ENCODE measurements around the gene PNLIPRP2.

PNLIPRP2 gene

GRCh38 chr10:116625845-116626244 is 5.1 kb downstream of the PNLIPRP2 start:
- Histone ChIP-seq H3K79me1 (ENCODE audit: low read length) (no peaks in the 10 kb centered on the region), H3K23ac (ENCODE audit: low read length) (no peak overlapping the region), H3K4me2 (ENCODE audit: low read length) (no peak overlapping the region), H3K4me3 (ENCODE audit: low read depth, low read length) (no peak overlapping the region), H4K91ac (ENCODE audit: low read depth, low read length) (no peak overlapping the region), H3K9me3 (ENCODE audit: insufficient read depth, low read depth, low read length) (no peaks in the 10 kb centered on the region), H3K27ac (ENCODE audit: low read depth, low read length) (no peak overlapping the region), H3K4ac (ENCODE audit: low read depth, low read length) (no peak overlapping the region), H4K12ac (ENCODE audit: low read depth, low read length) (no peak overlapping the region), H2AFZ (ENCODE audit: insufficient read depth, low read length, poor library complexity) (no peak overlapping the region), H2BK5ac (ENCODE audit: low read depth, low read length, poor library complexity) (no peak overlapping the region), H3K4me1 (ENCODE audit: control insufficient read depth in 1 of 2, insufficient read depth in 2 of 2, low read length in 2 of 2) (peaks cover 0 to 3% of the 10 kb centered on the region in 2 experiments), H3K79me2 (ENCODE audit: control insufficient read depth, insufficient read depth, low read length, poor library complexity) (no peaks in the 10 kb centered on the region), H2BK120ac (ENCODE audit: insufficient read depth, low read length, poor library complexity) (no peak overlapping the region), H4K8ac (ENCODE audit: low read depth, low read length) (no peak overlapping the region), H3K9ac (ENCODE audit: low read length) (no peak overlapping the region), H3K27me3 (ENCODE audit: insufficient read depth, low read length) (no peaks in the 10 kb centered on the region), H3K18ac (ENCODE audit: low read length) (no peak overlapping the region), H2BK12ac (ENCODE audit: low read length) (no peak overlapping the region), H3K36me3 (ENCODE audit: control insufficient read depth in 1 of 2, insufficient read depth in 2 of 2, low read length in 2 of 2) (no peaks in the 10 kb centered on the region), H3K14ac (ENCODE audit: low read length) (no peak overlapping the region), H2AK5ac (ENCODE audit: low read length) (no peak overlapping the region)
- no CpG with 5 or more reads among the region's 7 CpGs for WGBS (ENCODE audit: extremely low coverage, insufficient coverage, insufficient read length)
- DNase-seq = no peak

- Histone ChIP-seq H3K79me2 (ENCODE audit: control insufficient read depth, insufficient read depth, low read length, poor library complexity) (no peaks in the 10 kb centered on the region), H3K23ac (ENCODE audit: low read length) (no peak overlapping the region), H3K27ac (ENCODE audit: low read depth, low read length) (no peak overlapping the region), H3K4me3 (ENCODE audit: low read depth, low read length) (no peak overlapping the region), H2AFZ (ENCODE audit: insufficient read depth, low read length, poor library complexity) (no peak overlapping the region), H4K91ac (ENCODE audit: low read depth, low read length) (no peak overlapping the region), H3K9me3 (ENCODE audit: insufficient read depth, low read depth, low read length) (no peaks in the 10 kb centered on the region), H3K4me2 (ENCODE audit: low read length) (no peak overlapping the region), H4K8ac (ENCODE audit: low read depth, low read length) (no peak overlapping the region), H2BK5ac (ENCODE audit: low read depth, low read length, poor library complexity) (no peak overlapping the region), H3K36me3 (ENCODE audit: control insufficient read depth in 1 of 2, insufficient read depth in 2 of 2, low read length in 2 of 2) (no peaks in the 10 kb centered on the region), H4K12ac (ENCODE audit: low read depth, low read length) (no peak overlapping the region), H2AK5ac (ENCODE audit: low read length) (no peak overlapping the region), H3K79me1 (ENCODE audit: low read length) (no peaks in the 10 kb centered on the region), H2BK120ac (ENCODE audit: insufficient read depth, low read length, poor library complexity) (no peak overlapping the region), H3K4me1 (ENCODE audit: control insufficient read depth in 1 of 2, insufficient read depth in 2 of 2, low read length in 2 of 2) (peaks cover 0 to 3% of the 10 kb centered on the region in 2 experiments), H3K14ac (ENCODE audit: low read length) (no peak overlapping the region), H3K18ac (ENCODE audit: low read length) (no peak overlapping the region), H3K4ac (ENCODE audit: low read depth, low read length) (no peak overlapping the region), H3K9ac (ENCODE audit: low read length) (no peak overlapping the region), H2BK12ac (ENCODE audit: low read length) (no peak overlapping the region), H3K27me3 (ENCODE audit: insufficient read depth, low read length) (no peaks in the 10 kb centered on the region)
- no CpG with 5 or more reads among the region's 9 CpGs for WGBS (ENCODE audit: extremely low coverage, insufficient coverage, insufficient read length)
- no peak for DNase-seq
Measured at GRCh38 chr10:116626815-116627214, 6.1 kb downstream of the PNLIPRP2 start.

GRCh38 chr10:116627386-116627933 is 6.7 kb downstream of the PNLIPRP2 start:
- Histone ChIP-seq H2BK120ac (ENCODE audit: insufficient read depth, low read length, poor library complexity) (no peak overlapping the region), H3K18ac (ENCODE audit: low read length) (no peak overlapping the region), H3K4ac (ENCODE audit: low read depth, low read length) (no peak overlapping the region), H3K36me3 (ENCODE audit: control insufficient read depth in 1 of 2, insufficient read depth in 2 of 2, low read length in 2 of 2) (no peaks in the 10 kb centered on the region), H4K12ac (ENCODE audit: low read depth, low read length) (no peak overlapping the region), H3K23ac (ENCODE audit: low read length) (no peak overlapping the region), H2AFZ (ENCODE audit: insufficient read depth, low read length, poor library complexity) (peak overlapping the region; percentile 23), H3K9me3 (ENCODE audit: insufficient read depth, low read depth, low read length) (no peaks in the 10 kb centered on the region), H4K8ac (ENCODE audit: low read depth, low read length) (no peak overlapping the region), H3K27ac (ENCODE audit: low read depth, low read length) (no peak overlapping the region), H3K79me1 (ENCODE audit: low read length) (no peaks in the 10 kb centered on the region), H4K91ac (ENCODE audit: low read depth, low read length) (no peak overlapping the region), H2BK12ac (ENCODE audit: low read length) (no peak overlapping the region), H3K27me3 (ENCODE audit: insufficient read depth, low read length) (no peaks in the 10 kb centered on the region), H2BK5ac (ENCODE audit: low read depth, low read length, poor library complexity) (no peak overlapping the region), H3K4me3 (ENCODE audit: low read depth, low read length) (peak overlapping the region; percentile 55), H3K4me1 (ENCODE audit: control insufficient read depth in 1 of 2, insufficient read depth in 2 of 2, low read length in 2 of 2) (peaks cover 0 to 3% of the 10 kb centered on the region in 2 experiments), H2AK5ac (ENCODE audit: low read length) (no peak overlapping the region), H3K79me2 (ENCODE audit: control insufficient read depth, insufficient read depth, low read length, poor library complexity) (no peaks in the 10 kb centered on the region), H3K4me2 (ENCODE audit: low read length) (peak overlapping the region; percentile 84), H3K9ac (ENCODE audit: low read length) (no peak overlapping the region), H3K14ac (ENCODE audit: low read length) (no peak overlapping the region)
- no CpG with 5 or more reads among the region's 49 CpGs for WGBS (ENCODE audit: extremely low coverage, insufficient coverage, insufficient read length)
- peak; percentile 9 to 50 for DNase-seq

GRCh38 chr10:116629340-116629739 is 8.6 kb downstream of the PNLIPRP2 start:
- Histone ChIP-seq H3K9ac (ENCODE audit: low read length) (no peak overlapping the region), H3K36me3 (ENCODE audit: control insufficient read depth in 1 of 2, insufficient read depth in 2 of 2, low read length in 2 of 2) (no peaks in the 10 kb centered on the region), H3K9me3 (ENCODE audit: insufficient read depth, low read depth, low read length) (no peaks in the 10 kb centered on the region), H4K8ac (ENCODE audit: low read depth, low read length) (no peak overlapping the region), H3K79me2 (ENCODE audit: control insufficient read depth, insufficient read depth, low read length, poor library complexity) (no peaks in the 10 kb centered on the region), H4K91ac (ENCODE audit: low read depth, low read length) (no peak overlapping the region), H3K27me3 (ENCODE audit: insufficient read depth, low read length) (no peaks in the 10 kb centered on the region), H3K27ac (ENCODE audit: low read depth, low read length) (no peak overlapping the region), H2AFZ (ENCODE audit: insufficient read depth, low read length, poor library complexity) (no peak overlapping the region), H3K23ac (ENCODE audit: low read length) (no peak overlapping the region), H3K4me2 (ENCODE audit: low read length) (no peak overlapping the region), H2AK5ac (ENCODE audit: low read length) (no peak overlapping the region), H2BK120ac (ENCODE audit: insufficient read depth, low read length, poor library complexity) (no peak overlapping the region), H3K4me3 (ENCODE audit: low read depth, low read length) (no peak overlapping the region), H3K14ac (ENCODE audit: low read length) (no peak overlapping the region), H3K18ac (ENCODE audit: low read length) (no peak overlapping the region), H2BK5ac (ENCODE audit: low read depth, low read length, poor library complexity) (no peak overlapping the region), H3K4ac (ENCODE audit: low read depth, low read length) (no peak overlapping the region), H3K4me1 (ENCODE audit: control insufficient read depth in 1 of 2, insufficient read depth in 2 of 2, low read length in 2 of 2) (peaks cover 0 to 3% of the 10 kb centered on the region in 2 experiments), H3K79me1 (ENCODE audit: low read length) (no peaks in the 10 kb centered on the region), H4K12ac (ENCODE audit: low read depth, low read length) (no peak overlapping the region), H2BK12ac (ENCODE audit: low read length) (no peak overlapping the region)
- DNase-seq = no peak
- WGBS (ENCODE audit: extremely low coverage, insufficient coverage, insufficient read length) = no CpG with 5 or more reads among the region's 4 CpGs
